ENCODE measurements around the gene WWOX. TPM values are rescaled to one million over a fixed set of nuclear protein-coding genes. Genes with fewer than 3 reads are reported as not detected.
A peak's percentile ranks its signal among the peaks of the same experiment; 100 is the strongest.

Gene WWOX
- total and polyA plus RNA-seq, 2 of the 13 experiments (the other 11 are each of a cell fraction or from before 2014, with no cell fraction given) = 9.1 to 37.4 TPM

- TF ChIP-seq ZNF724P (CRISPR knock-in tag; IDR thresholded peaks at IDR 0.05; ENCODE audit: borderline replicate concordance) (0 out of 2 replicates have a peak, but pooled peaks have one; percentile 35), MTA1 (CRISPR knock-in tag; IDR thresholded peaks at IDR 0.05; ENCODE audit: borderline replicate concordance) (peak; percentile 91), THAP11 (CRISPR knock-in tag; IDR thresholded peaks at IDR 0.05) (peak; percentile 67), ZSCAN21 (CRISPR knock-in tag; IDR thresholded peaks at IDR 0.05; ENCODE audit: borderline replicate concordance) (peak; percentile 68), FOXP4 (CRISPR knock-in tag; IDR thresholded peaks at IDR 0.05) (peak; percentile 96), ZNF749 (CRISPR knock-in tag; IDR thresholded peaks at IDR 0.05; ENCODE audit: borderline replicate concordance) (peak; percentile 74; the same call in 1 of the 2 replicates), KDM1A (CRISPR knock-in tag; IDR thresholded peaks at IDR 0.05) (no peak), ZNF281 (CRISPR knock-in tag; IDR thresholded peaks at IDR 0.05; ENCODE audit: borderline replicate concordance) (peak; percentile 81), AGO1 (IDR thresholded peaks at IDR 0.05; ENCODE audit: low read depth, low read length, poor library complexity, severe bottlenecking) (no peak), PRMT3 (CRISPR knock-in tag; IDR thresholded peaks at IDR 0.05; ENCODE audit: borderline replicate concordance, low read depth) (peak; percentile 74; the same call in 1 of the 2 replicates), UBTF (CRISPR knock-in tag; IDR thresholded peaks at IDR 0.05) (peak; percentile 70), SRSF9 (IDR thresholded peaks at IDR 0.05; ENCODE audit: borderline replicate concordance, insufficient read depth, low read depth, low read length, poor library complexity, severe bottlenecking) (no peak), HBP1 (CRISPR knock-in tag; IDR thresholded peaks at IDR 0.05; ENCODE audit: low read depth) (no peak), HOMEZ (CRISPR knock-in tag; IDR thresholded peaks at IDR 0.05; ENCODE audit: low read depth) (peak; percentile 81; the same call in 1 of the 2 replicates), SP140L (CRISPR knock-in tag; IDR thresholded peaks at IDR 0.05; ENCODE audit: borderline replicate concordance) (peak; percentile 60; the same call in 1 of the 2 replicates), ZNF333 (CRISPR knock-in tag; IDR thresholded peaks at IDR 0.05; ENCODE audit: borderline replicate concordance) (no peak), HES4 (CRISPR knock-in tag; IDR thresholded peaks at IDR 0.05; ENCODE audit: borderline replicate concordance) (no peak)
Measured at GRCh38 chr16:78485188-78485916, 385.9 kb downstream of the WWOX start (continued).
